H9 (cell line): Measurements from ENCODE around the gene ETFDH. TPM values are rescaled to one million over a fixed set of nuclear protein-coding genes. Genes with fewer than 3 reads are reported as not detected.

ENCODE experiments used
- DNase-seq: peaks from one replicate; pipeline ENCODE4 v3.0.0-alpha.2; 2017
- H2AFZ ChIP-seq: one replicate; pipeline ENCODE4 v1.6.1; 2013; ENCODE audit warnings: mild to moderate bottlenecking, low read length, control low read depth, moderate library complexity
- H2AK5ac ChIP-seq: 2 replicates; pipeline ENCODE4 v1.6.1; 2013; ENCODE audit warnings: low read length, control low read depth, mixed read lengths; ENCODE audit not compliant: insufficient read length
- H2BK120ac ChIP-seq: one replicate; pipeline ENCODE4 v1.6.1; 2013; ENCODE audit warnings: low read depth, mild to moderate bottlenecking, low read length, control low read depth, inconsistent platforms; ENCODE audit not compliant: poor library complexity, severe bottlenecking
- H2BK12ac ChIP-seq: 2 replicates; pipeline ENCODE4 v1.6.1; 2013; ENCODE audit warnings: low read length, control low read depth, mixed read lengths, low read depth; ENCODE audit not compliant: insufficient read length
- H2BK15ac ChIP-seq: 2 replicates; pipeline ENCODE4 v1.6.1; 2013; ENCODE audit warnings: low read depth, low read length, control low read depth
- H2BK20ac ChIP-seq: one replicate; pipeline ENCODE4 v1.6.1; 2013; ENCODE audit warnings: low read depth, mild to moderate bottlenecking, low read length, control low read depth, inconsistent platforms; ENCODE audit not compliant: poor library complexity, severe bottlenecking
- H2BK5ac ChIP-seq: 2 replicates; pipeline ENCODE4 v1.6.1; 2013; ENCODE audit warnings: low read length, control low read depth, mixed read lengths; ENCODE audit not compliant: insufficient read length
- H3K14ac ChIP-seq: 2 replicates; pipeline ENCODE4 v1.6.1; 2013; ENCODE audit warnings: low read length, control low read depth; ENCODE audit not compliant: insufficient read depth
- H3K18ac ChIP-seq: 2 replicates; pipeline ENCODE4 v1.6.1; 2013; ENCODE audit warnings: low read depth, mild to moderate bottlenecking, mixed read lengths, low read length, control low read depth; ENCODE audit not compliant: insufficient read length
- H3K23ac ChIP-seq: 2 replicates; pipeline ENCODE4 v1.6.1; 2013; ENCODE audit warnings: low read length, control low read depth, mixed read lengths, low read depth; ENCODE audit not compliant: insufficient read length
- H3K23me2 ChIP-seq: 2 replicates; pipeline ENCODE4 v1.6.1; 2013; ENCODE audit warnings: low read depth, mild to moderate bottlenecking, mixed read lengths, low read length, control low read depth; ENCODE audit not compliant: insufficient read length, poor library complexity, severe bottlenecking
- H3K27ac ChIP-seq: 2 replicates; pipeline ENCODE4 v1.5.1; 2013; ENCODE audit warnings: low read length, control low read depth, mixed read lengths, low read depth; ENCODE audit not compliant: insufficient read length
- H3K27me3 ChIP-seq: 2 replicates; pipeline ENCODE4 v1.6.1; 2013; ENCODE audit warnings: low read length, control low read depth, inconsistent platforms; ENCODE audit not compliant: insufficient read depth
- H3K4ac ChIP-seq: 2 replicates; pipeline ENCODE4 v1.6.1; 2013; ENCODE audit warnings: low read depth, mild to moderate bottlenecking, control low read depth, inconsistent platforms, low read length, moderate library complexity
- H3K4me1 ChIP-seq: 2 replicates; pipeline ENCODE4 v1.6.1; 2013; ENCODE audit warnings: low read length, control low read depth, inconsistent platforms; ENCODE audit not compliant: insufficient read depth
- H3K4me2 ChIP-seq: 2 replicates; pipeline ENCODE4 v1.6.1; 2013; ENCODE audit warnings: low read length, control low read depth, mixed read lengths; ENCODE audit not compliant: insufficient read length, insufficient read depth
- H3K56ac ChIP-seq: 2 replicates; pipeline ENCODE4 v1.6.1; 2013; ENCODE audit warnings: low read depth, mild to moderate bottlenecking, mixed read lengths, low read length, control low read depth; ENCODE audit not compliant: insufficient read length
- H3K79me1 ChIP-seq: 2 replicates; pipeline ENCODE4 v1.6.1; 2013; ENCODE audit warnings: low read depth, mild to moderate bottlenecking, moderate library complexity, low read length, control low read depth, inconsistent platforms; ENCODE audit not compliant: insufficient read depth, poor library complexity, severe bottlenecking
- H3K79me2 ChIP-seq: 2 replicates; pipeline ENCODE4 v1.6.1; 2013; ENCODE audit warnings: low read length, control low read depth, inconsistent platforms; ENCODE audit not compliant: insufficient read depth
- H3K9ac ChIP-seq: 2 replicates; pipeline ENCODE4 v1.6.1; 2013; ENCODE audit warnings: low read length, control low read depth, mixed read lengths; ENCODE audit not compliant: insufficient read length; ENCODE audit errors: extremely low read depth
- H3K9me3 ChIP-seq: one replicate; pipeline ENCODE4 v1.6.1; 2013; ENCODE audit warnings: low read depth, low read length, inconsistent platforms; ENCODE audit not compliant: control insufficient read depth
- H3T11ph ChIP-seq: one replicate; pipeline ENCODE4 v1.6.1; 2013; ENCODE audit warnings: mild to moderate bottlenecking, low read length, control low read depth, inconsistent platforms
- H4K20me1 ChIP-seq: one replicate; pipeline ENCODE4 v1.6.1; 2013; ENCODE audit not compliant: control insufficient read depth, insufficient read length, insufficient read depth
- H4K5ac ChIP-seq: 2 replicates; pipeline ENCODE4 v1.6.1; 2013; ENCODE audit warnings: low read depth, mild to moderate bottlenecking, mixed read lengths, low read length, control low read depth; ENCODE audit not compliant: insufficient read length
- H4K8ac ChIP-seq: replicated peaks from 2 replicates; pipeline ENCODE4 v1.6.1; 2013; ENCODE audit warnings: low read length, control low read depth, mixed read lengths, low read depth; ENCODE audit not compliant: insufficient read length
- H4K91ac ChIP-seq: 2 replicates; pipeline ENCODE4 v1.6.1; 2013; ENCODE audit warnings: low read depth, mild to moderate bottlenecking, moderate library complexity, mixed read lengths, low read length, control low read depth; ENCODE audit not compliant: insufficient read length
- H3K27ac Mint-ChIP-seq, 3 experiments: 2 replicates in 2 of 3; 3 replicates in 1 of 3; pipeline ENCODE4 v1.8.0; 2020 to 2021; ENCODE audit warnings: mixed read lengths in 3 of 3, mild to moderate bottlenecking in 1 of 3, moderate library complexity in 1 of 3
- H3K27me3 Mint-ChIP-seq: 2 replicates; pipeline ENCODE4 v1.8.0; 2021; ENCODE audit warnings: low read depth, mild to moderate bottlenecking, moderate library complexity, mixed read lengths
- H3K36me3 Mint-ChIP-seq, 3 experiments: 2 replicates in 2 of 3; 3 replicates in 1 of 3; pipeline ENCODE4 v1.8.0; 2020 to 2021; ENCODE audit warnings: low read depth in 3 of 3, mixed read lengths in 3 of 3; ENCODE audit not compliant: insufficient read depth in 1 of 3
- H3K4me1 Mint-ChIP-seq, 2 experiments: 2 replicates each; pipeline ENCODE4 v1.8.0; 2020; ENCODE audit warnings: mixed read lengths in 2 of 2
- H3K4me3 Mint-ChIP-seq, 2 experiments: 2 replicates in 1 of 2; 3 replicates in 1 of 2; pipeline ENCODE4 v1.8.0; 2020 to 2021; ENCODE audit warnings: mild to moderate bottlenecking in 2 of 2, mixed read lengths in 2 of 2, moderate library complexity in 1 of 2
- H3K9me3 Mint-ChIP-seq, 2 experiments: 2 replicates in 1 of 2; 3 replicates in 1 of 2; pipeline ENCODE4 v1.8.0; 2020; ENCODE audit warnings: mild to moderate bottlenecking in 2 of 2, mixed read lengths in 2 of 2, moderate library complexity in 1 of 2
- CTCF ChIP-seq: fragments of 200-600 bp; sonication (generic); conservative IDR thresholded peaks from 3 replicates; pipeline ENCODE4 v1.8.0; 2021; ENCODE audit warnings: antibody characterized with exemption, mild to moderate bottlenecking
- WGBS: extraction: QIAGEN DNeasy Blood & Tissue Kit; methylation state at CpG from one replicate; pipeline ENCODE4 v1.1.7; 2013; ENCODE audit warnings: missing lambda C conversion rate, low lambda C conversion rate, mixed read lengths; ENCODE audit not compliant: insufficient read length; ENCODE audit errors: extremely low coverage; 5-methylcytosine and 5-hydroxymethylcytosine counted together
- total RNA-seq: library from RNA; stranded (reverse); gene quantifications from 2 replicates; pipeline ENCODE4 v1.2.1, GENCODE V29; 2021

ETFDH gene
- total RNA-seq, 1 experiment from 2014 or later, result 12.8 TPM

GRCh38 chr4:158656439-158656838 is 15.7 kb upstream of the ETFDH start:
- H3K79me1 ChIP-seq, result no peaks in the 10 kb centered on the region
- Mint-ChIP-seq H3K9me3 (peaks cover 4 to 8% of the 10 kb centered on the region in 2 experiments), H3K36me3 (peaks cover 2 to 12% (median 5%) of the 10 kb centered on the region in 3 experiments; a peak in 2 of 7 replicates), H3K27ac (peak overlapping the region in 1 of 3 experiments; percentile 58; a peak in 1 of 7 replicates), H3K4me1 (peaks cover 38 to 39% of the 10 kb centered on the region in 2 experiments), H3K4me3 (no peak overlapping the region), H3K27me3 (peaks cover 6% of the 10 kb centered on the region)
- H3K14ac ChIP-seq, result no peak overlapping the region
- no peak overlapping the region for H2BK5ac ChIP-seq
- TF ChIP-seq CTCF, result no peak
- no peak overlapping the region for H3K4me2 ChIP-seq
- no peak for DNase-seq
- H3K23ac ChIP-seq, result no peak overlapping the region
- no peak overlapping the region for H3K56ac ChIP-seq
- H2BK20ac ChIP-seq, result no peak overlapping the region
- H2AK5ac ChIP-seq, result no peak overlapping the region
- no peak overlapping the region for H3T11ph ChIP-seq
- H4K5ac ChIP-seq, result no peak overlapping the region
- no peak overlapping the region for H2BK12ac ChIP-seq
- H2BK120ac ChIP-seq, result no peak overlapping the region
- H2AFZ ChIP-seq, result no peak overlapping the region
- H3K23me2 ChIP-seq, result no peaks in the 10 kb centered on the region
- H2BK15ac ChIP-seq, result no peak overlapping the region
- H4K20me1 ChIP-seq, result no peaks in the 10 kb centered on the region
- no peak overlapping the region for H4K91ac ChIP-seq
- no peak overlapping the region for H3K18ac ChIP-seq
- no peaks in the 10 kb centered on the region for H3K79me2 ChIP-seq
- H3K27ac ChIP-seq, result no peak overlapping the region
- H3K4ac ChIP-seq, result no peak overlapping the region
- WGBS, result no CpG with 5 or more reads among the region's 1 CpG
- H4K8ac ChIP-seq, result no peak overlapping the region
- H3K4me1 ChIP-seq, result peaks cover 3% of the 10 kb centered on the region; the same call in 1 of the 2 replicates
- no peaks in the 10 kb centered on the region for H3K27me3 ChIP-seq
- no peak overlapping the region for H3K9ac ChIP-seq
- no peaks in the 10 kb centered on the region for H3K9me3 ChIP-seq
